Measurements from ENCODE around the gene SLC25A27.

GRCh38 chr6:46706464-46706863 is 53.7 kb downstream of the SLC25A27 start:
- TF ChIP-seq, protein P1, sequence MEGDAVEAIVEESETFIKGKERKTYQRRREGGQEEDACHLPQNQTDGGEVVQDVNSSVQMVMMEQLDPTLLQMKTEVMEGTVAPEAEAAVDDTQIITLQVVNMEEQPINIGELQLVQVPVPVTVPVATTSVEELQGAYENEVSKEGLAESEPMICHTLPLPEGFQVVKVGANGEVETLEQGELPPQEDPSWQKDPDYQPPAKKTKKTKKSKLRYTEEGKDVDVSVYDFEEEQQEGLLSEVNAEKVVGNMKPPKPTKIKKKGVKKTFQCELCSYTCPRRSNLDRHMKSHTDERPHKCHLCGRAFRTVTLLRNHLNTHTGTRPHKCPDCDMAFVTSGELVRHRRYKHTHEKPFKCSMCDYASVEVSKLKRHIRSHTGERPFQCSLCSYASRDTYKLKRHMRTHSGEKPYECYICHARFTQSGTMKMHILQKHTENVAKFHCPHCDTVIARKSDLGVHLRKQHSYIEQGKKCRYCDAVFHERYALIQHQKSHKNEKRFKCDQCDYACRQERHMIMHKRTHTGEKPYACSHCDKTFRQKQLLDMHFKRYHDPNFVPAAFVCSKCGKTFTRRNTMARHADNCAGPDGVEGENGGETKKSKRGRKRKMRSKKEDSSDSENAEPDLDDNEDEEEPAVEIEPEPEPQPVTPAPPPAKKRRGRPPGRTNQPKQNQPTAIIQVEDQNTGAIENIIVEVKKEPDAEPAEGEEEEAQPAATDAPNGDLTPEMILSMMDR (conservative IDR thresholded peaks at IDR 0.05), result no peak
- no peak for TF ChIP-seq ZFX (IDR thresholded peaks at IDR 0.05)
